Endothelial cell of umbilical vein (primary cell): Measurements from ENCODE around the gene TMC2. TPM values are rescaled to one million over a fixed set of nuclear protein-coding genes. Genes with fewer than 3 reads are reported as not detected.

Experiments
- BruUV-seq: library from RNA; stranded (reverse); fragments of 400-500 nt; replicated peaks from 2 replicates; lab custom pipeline; 2021; lab: Mats Ljungman, UMichigan
- CTCF ChIA-PET: fragments of 300-600, 350-600 bp; sonication (Branson Sonifier 250); formaldehyde crosslinking; loops from one replicate; lab custom pipeline; 2021; ENCODE audit warnings: antibody characterized with exemption, inconsistent platforms; lab: Charles Lee
- POLR2A ChIA-PET: fragments of 300-600, 350-600 bp; sonication (Branson Sonifier 250); formaldehyde crosslinking; loops from one replicate; lab custom pipeline; 2021; ENCODE audit warnings: antibody characterized with exemption, inconsistent platforms; lab: Charles Lee
- DNase-seq: peaks from one replicate; pipeline ENCODE4 v3.0.0-alpha.2; 2011; ENCODE audit warnings: low read depth, low spot score
- FAIRE-seq: peaks from 2 replicates; lab custom pipeline; 2011; peaks lifted over from hg19 to GRCh38; lab: Jason Lieb, UNC
- H2AFZ ChIP-seq: 2 replicates; pipeline ENCODE4 v1.6.0; 2012; ENCODE audit warnings: low read depth, low read length, control low read depth, inconsistent platforms
- H3K27ac ChIP-seq: 2 replicates; pipeline ENCODE4 v1.5.1; 2011; ENCODE audit warnings: low read depth, mild to moderate bottlenecking, control low read depth, low read length, moderate library complexity; ENCODE audit not compliant: insufficient read depth
- H3K27me3 ChIP-seq, 2 experiments: 2 replicates each; pipeline versions ENCODE4 v1.6.0 to v1.6.1; 2011; ENCODE audit warnings: low read length in 2 of 2, mixed read lengths in 1 of 2; ENCODE audit not compliant: control insufficient read depth in 2 of 2, insufficient read depth in 2 of 2
- H3K36me3 ChIP-seq, 2 experiments: 2 replicates in 1 of 2; 3 replicates in 1 of 2; pipeline ENCODE4 v1.5.1; 2011; ENCODE audit warnings: low read length in 2 of 2, mild to moderate bottlenecking in 1 of 2, moderate library complexity in 1 of 2; ENCODE audit not compliant: control insufficient read depth in 2 of 2, insufficient read depth in 2 of 2; ENCODE audit errors: extremely low read depth in 1 of 2
- H3K4me1 ChIP-seq: 3 replicates; pipeline ENCODE4 v1.5.1; 2011; ENCODE audit warnings: mild to moderate bottlenecking, low read length; ENCODE audit not compliant: control insufficient read depth, insufficient read depth; ENCODE audit errors: extremely low read depth
- H3K4me2 ChIP-seq: 2 replicates; pipeline ENCODE4 v1.6.1; 2011; ENCODE audit warnings: low read length, control low read depth, mixed read lengths; ENCODE audit not compliant: insufficient read depth
- H3K4me3 ChIP-seq, 3 experiments: fragments of 200-600 bp in 1 of 3; sonication (generic), shearing (Covaris generic) in 1 of 3; replicated peaks in 1 of 3; 2 replicates each; pipeline ENCODE4 v1.5.1; 2011 to 2016; ENCODE audit warnings: control low read depth in 3 of 3, low read length in 3 of 3, mild to moderate bottlenecking in 2 of 3, inconsistent platforms in 1 of 3, low read depth in 1 of 3, moderate library complexity in 1 of 3; ENCODE audit not compliant: insufficient read depth in 1 of 3
- H3K79me2 ChIP-seq: 2 replicates; pipeline ENCODE4 v1.6.0; 2012; ENCODE audit warnings: low read length, inconsistent platforms; ENCODE audit not compliant: control insufficient read depth, insufficient read depth
- H3K9ac ChIP-seq: replicated peaks from 2 replicates; pipeline ENCODE3; 2011; ENCODE audit warnings: low read length, control low read depth; ENCODE audit not compliant: insufficient read depth; ENCODE audit errors: extremely low read depth
- H3K9me1 ChIP-seq: replicated peaks from 3 replicates; pipeline ENCODE4 v1.6.0; 2011; ENCODE audit warnings: mild to moderate bottlenecking, low read length; ENCODE audit not compliant: control insufficient read depth, insufficient read depth; ENCODE audit errors: extremely low read depth
- H3K9me3 ChIP-seq: replicated peaks from 2 replicates; pipeline ENCODE4 v1.5.1; 2012; ENCODE audit warnings: low read length, inconsistent platforms; ENCODE audit not compliant: control insufficient read depth, insufficient read depth
- H4K20me1 ChIP-seq: replicated peaks from 2 replicates; pipeline ENCODE3; 2011; ENCODE audit warnings: mild to moderate bottlenecking, low read length; ENCODE audit not compliant: control insufficient read depth, insufficient read depth; ENCODE audit errors: extremely low read depth
- CTCF ChIP-seq, 2 donors: IDR thresholded peaks; 1 replicate in 1 of 2; 2 replicates in 1 of 2; pipeline ENCODE4 v1.5.1; 2011; ENCODE audit warnings: low read length in 2 of 2, mild to moderate bottlenecking in 2 of 2, moderate library complexity in 2 of 2, control low read depth in 1 of 2, inconsistent platforms in 1 of 2, low read depth in 1 of 2; ENCODE audit not compliant: insufficient read depth in 1 of 2; ENCODE audit errors: extremely low read depth in 1 of 2
- EZH2 ChIP-seq: IDR thresholded peaks from 2 replicates; pipeline ENCODE4 v1.6.1; 2012; ENCODE audit warnings: borderline replicate concordance, low read depth, mild to moderate bottlenecking, moderate library complexity, low read length, inconsistent platforms; ENCODE audit not compliant: severe bottlenecking
- FOS ChIP-seq: IDR thresholded peaks from 2 replicates; pipeline ENCODE4 v1.6.1; 2011; ENCODE audit warnings: mild to moderate bottlenecking, low read length, moderate library complexity, borderline replicate concordance; ENCODE audit not compliant: insufficient read depth
- GATA2 ChIP-seq: IDR thresholded peaks from 2 replicates; pipeline ENCODE4 v1.7.0; 2011; ENCODE audit warnings: low read depth, mild to moderate bottlenecking, moderate library complexity, mixed read lengths, low read length; ENCODE audit not compliant: insufficient read length, insufficient read depth
- JUN ChIP-seq: IDR thresholded peaks from 2 replicates; pipeline ENCODE4 v1.6.1; 2011; ENCODE audit warnings: borderline replicate concordance, low read depth; ENCODE audit not compliant: insufficient read length, insufficient read depth
- MAX ChIP-seq: IDR thresholded peaks from 2 replicates; pipeline ENCODE4 v1.6.1; 2011; ENCODE audit not compliant: insufficient read depth, insufficient read length
- MYC ChIP-seq: IDR thresholded peaks from one replicate; pipeline ENCODE4 v1.6.1; 2011; ENCODE audit warnings: mild to moderate bottlenecking, low read depth, low read length
- POLR2A ChIP-seq: IDR thresholded peaks from 2 replicates; pipeline ENCODE4 v1.6.1; 2012; ENCODE audit warnings: low read depth, mild to moderate bottlenecking, control low read depth, low read length
- POLR2AphosphoS5 ChIP-seq: IDR thresholded peaks from 2 replicates; pipeline ENCODE4 v1.6.1; 2012; ENCODE audit warnings: low read depth, mild to moderate bottlenecking, control low read depth, low read length, moderate library complexity; ENCODE audit not compliant: insufficient read depth
- dilution Hi-C: fragments of 300-500 bp; cut with MboI; formaldehyde crosslinking; loops from one replicate; pipeline ENCODE4 v1.15.0; 2019; ENCODE audit warnings: low sequenced_read_pairs; ENCODE audit not compliant: extremely low pct_ligation_motif_present
- intact Hi-C: fragments of 100-400 bp; cut with micrococcal nuclease; formaldehyde crosslinking; loops from one replicate; pipeline ENCODE4 v1.10.0; 2022
- polyA plus RNA-seq, 4 experiments: library from polyadenylated mRNA; depleted of rRNA in 3 of 4; stranded (reverse) in 3 of 4; unstranded in 1 of 4; fragments of >200 nt; gene quantifications; 2 replicates each; pipeline versions ENCODE4 v1.2.1 to v1.2.3, GENCODE V29; 2011 to 2012; ENCODE audit warnings: missing spikeins in 1 of 4
- total RNA-seq: library from RNA; stranded (reverse); gene quantifications from 2 replicates; pipeline ENCODE4 v1.2.3, GENCODE V29; 2021

Gene TMC2
- total and polyA plus RNA-seq, 2 donors (not counting 3 experiments of a cell fraction or from before 2014, with no cell fraction given) = not detected

GRCh38 chr20:2602046-2602735 lies 65.8 kb downstream of the TMC2 start:
- ChIA-PET POLR2A (no interaction called here), CTCF (no interaction called here)
- H3K9ac ChIP-seq = no peak overlapping the region
- no peak for DNase-seq
- intact Hi-C loops (no loop called here), dilution Hi-C loops (no loop called here)
- no peak overlapping the region for H3K4me2 ChIP-seq
- H4K20me1 ChIP-seq = no peaks in the 10 kb centered on the region
- BruUV-seq = no TSS peak
- H3K79me2 ChIP-seq = no peaks in the 10 kb centered on the region
- no peak overlapping the region for H3K4me3 ChIP-seq
- no peak for FAIRE-seq
- H3K9me1 ChIP-seq = no peaks in the 10 kb centered on the region
- no peaks in the 10 kb centered on the region for H3K4me1 ChIP-seq
- no peak for TF ChIP-seq EZH2
- TF ChIP-seq MAX = no peak
- no peak for TF ChIP-seq POLR2AphosphoS5
- TF ChIP-seq MYC = no peak
- no peak for TF ChIP-seq CTCF (IDR thresholded peaks at IDR 0.05; ENCODE audit: extremely low read depth in 1 of 2, insufficient read depth in 1 of 2, low read depth in 1 of 2, low read length in 2 of 2)
- no peak for TF ChIP-seq GATA2
- no peak for TF ChIP-seq POLR2A
- TF ChIP-seq FOS = no peak
- TF ChIP-seq JUN = no peak
- peaks cover 0 to 3% of the 10 kb centered on the region in 2 experiments for H3K27me3 ChIP-seq
- H3K36me3 ChIP-seq = no peaks in the 10 kb centered on the region
- no peak overlapping the region for H2AFZ ChIP-seq
- H3K27ac ChIP-seq = no peak overlapping the region
- H3K9me3 ChIP-seq = no peaks in the 10 kb centered on the region
